GM18867 (cell line): ENCODE data around the gene DDC.

Source experiments
- ATAC-seq: cut with Tn5 transposase; IDR thresholded peaks from one replicate; pipeline ENCODE4 v1.9.1; 2021; ENCODE audit warnings: mild to moderate bottlenecking, moderate library complexity; ENCODE audit not compliant: unreplicated experiment

DDC gene

GRCh38 chr7:50491943-50492342 is 73.3 kb downstream of the DDC start:
- no peak for ATAC-seq

- ATAC-seq, result no peak
Measured at GRCh38 chr7:50491209-50491608, 74.0 kb downstream of the DDC start.

GRCh38 chr7:50488379-50488778 is 76.8 kb downstream of the DDC start:
- ATAC-seq, result no peak

DNA sequence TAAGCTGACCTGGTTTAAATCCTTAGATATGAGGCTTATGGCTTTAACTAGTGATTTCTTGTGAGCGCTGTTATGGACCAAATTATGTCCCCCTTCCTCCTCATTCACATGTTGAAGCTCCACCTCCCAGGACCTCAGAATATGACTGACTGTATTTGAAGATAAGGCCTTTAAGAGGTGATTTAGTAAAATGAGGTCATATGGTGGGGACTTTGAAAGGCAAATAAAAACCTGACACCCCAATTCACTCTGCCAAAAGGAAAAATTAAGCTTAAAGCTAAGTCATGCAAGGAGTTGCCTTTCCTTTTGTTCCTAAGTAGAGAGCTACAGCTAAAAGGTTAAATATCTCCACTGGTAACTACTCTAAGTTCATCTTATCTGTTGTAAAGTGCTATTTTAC is 78.7 kb downstream of the DDC start:
- no peak for ATAC-seq

GRCh38 chr7:50481867-50482266 is 83.3 kb downstream of the DDC start:
- ATAC-seq, result no peak

DNA sequence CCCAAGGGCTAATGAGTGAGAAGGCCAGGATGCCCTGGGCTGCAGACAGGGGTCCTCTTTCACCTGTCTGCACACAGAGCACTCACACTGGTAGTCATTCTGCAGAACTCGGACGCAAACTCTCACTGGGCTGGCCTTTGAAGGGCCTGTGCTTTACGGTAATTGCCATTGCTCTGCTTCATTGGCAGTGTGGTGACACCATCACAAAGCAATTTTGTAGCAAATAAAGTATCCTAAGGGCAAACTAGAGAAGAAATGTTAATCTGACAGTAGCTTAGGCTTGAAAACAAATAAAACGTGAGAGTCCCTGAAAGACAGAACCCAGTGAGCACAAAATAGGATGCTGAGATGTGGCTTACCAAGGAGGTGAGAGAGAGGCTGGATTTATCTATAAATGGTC is 84.4 kb downstream of the DDC start:
- ATAC-seq, result no peak

DNA sequence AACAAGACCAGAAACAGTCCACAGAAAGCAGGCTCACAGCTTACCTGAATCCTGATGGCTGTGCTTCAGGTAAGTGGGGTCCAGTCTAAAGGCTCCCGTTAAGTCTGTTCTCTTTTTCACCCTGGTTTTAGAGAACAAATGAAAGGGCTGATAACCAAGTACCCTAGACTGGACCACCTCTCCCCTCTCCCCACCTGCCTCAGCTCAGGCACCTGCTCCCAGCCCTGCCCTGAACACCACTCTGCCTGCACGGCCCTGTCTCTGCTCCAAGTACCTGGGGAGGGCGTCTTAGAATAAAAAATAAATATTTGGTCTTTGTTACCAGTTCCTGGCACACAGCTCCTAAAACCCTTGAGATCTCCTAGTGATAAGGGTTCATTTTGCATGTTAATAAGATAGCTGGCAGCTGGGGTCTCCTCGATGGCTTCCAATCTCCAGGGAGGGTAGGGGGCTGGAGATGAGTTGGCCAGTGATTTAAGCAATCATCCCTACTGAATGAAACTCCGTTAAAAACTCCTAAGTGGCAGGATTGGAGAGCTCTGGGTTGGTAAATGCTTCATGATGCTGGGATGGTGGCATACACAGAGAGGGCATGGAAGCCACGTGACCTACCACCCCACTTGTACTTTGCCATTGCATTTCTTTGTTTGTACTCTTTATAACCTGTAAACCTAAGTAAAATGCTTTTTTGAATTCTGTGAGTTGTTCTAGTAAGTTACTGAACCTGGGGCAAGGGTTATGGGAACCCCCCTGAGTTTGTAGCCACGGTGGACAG is 85.3 kb downstream of the DDC start:
- no peak for ATAC-seq

GRCh38 chr7:50477640-50478039 is 87.6 kb downstream of the DDC start:
- ATAC-seq, result no peak

- no peak for ATAC-seq
Measured at GRCh38 chr7:50476953-50477625, 88.1 kb downstream of the DDC start.

GRCh38 chr7:50475340-50475739 is 89.9 kb downstream of the DDC start:
- no peak for ATAC-seq

DNA sequence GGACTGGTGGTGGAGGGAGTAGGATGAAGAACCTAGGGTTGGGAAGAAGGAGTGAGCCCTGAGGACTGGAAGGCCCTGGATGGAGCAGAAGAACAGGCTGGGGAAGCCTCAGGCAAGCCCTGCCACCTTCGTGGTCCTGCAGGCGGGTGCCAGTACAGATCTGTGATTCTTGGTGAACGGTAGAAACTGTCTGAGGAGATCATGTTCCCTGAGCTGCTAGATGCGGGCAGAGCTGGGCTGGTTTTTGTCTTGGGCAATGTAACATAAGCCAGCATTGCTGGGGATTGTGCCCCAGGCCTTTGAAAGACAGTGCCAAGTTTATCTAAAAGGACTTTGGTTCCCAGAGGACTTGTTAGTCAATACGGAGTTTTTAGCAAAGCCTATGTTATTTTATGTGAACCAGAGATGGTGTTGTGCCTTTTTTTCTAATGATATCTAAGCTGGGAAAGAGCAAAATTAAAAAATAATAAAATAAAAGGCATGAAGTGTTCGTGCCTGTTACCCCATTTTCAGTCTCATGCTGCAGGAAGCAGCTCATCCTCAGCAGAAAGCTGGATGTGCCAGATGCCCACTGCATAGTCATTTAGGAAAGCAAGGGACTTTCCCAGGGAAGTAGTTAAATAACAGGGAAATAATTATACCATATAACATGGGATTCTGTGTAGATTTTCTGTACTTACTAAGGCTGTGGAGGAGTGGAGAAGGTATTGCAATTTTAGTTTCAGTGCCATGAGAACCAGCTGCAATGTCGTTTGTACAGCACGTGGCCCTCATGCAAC is 90.6 kb downstream of the DDC start:
- no peak for ATAC-seq

DNA sequence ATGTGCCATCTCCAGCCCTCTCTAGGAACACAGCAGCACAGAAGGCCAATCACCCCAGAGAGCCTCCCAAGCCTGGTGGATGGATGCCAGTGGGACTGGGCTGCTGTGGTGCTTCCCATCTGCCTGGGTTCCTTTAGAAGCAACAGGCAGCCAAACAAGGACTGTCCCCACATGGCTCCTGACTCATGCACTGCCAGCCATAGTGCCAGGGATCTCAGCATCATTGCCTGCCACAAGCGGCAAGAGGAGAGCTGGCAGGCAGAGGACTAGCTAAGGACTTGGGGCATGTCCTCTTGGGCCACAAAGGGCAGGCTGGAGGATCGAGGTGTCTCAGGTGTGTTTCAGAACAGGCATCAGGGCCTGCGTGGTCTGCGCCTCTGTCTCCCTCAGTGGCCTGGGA is 91.7 kb downstream of the DDC start:
- ATAC-seq, result no peak

GRCh38 chr7:50472427-50472826 is 92.8 kb downstream of the DDC start:
- no peak for ATAC-seq

GRCh38 chr7:50471970-50472369 is 93.2 kb downstream of the DDC start:
- no peak for ATAC-seq

DNA sequence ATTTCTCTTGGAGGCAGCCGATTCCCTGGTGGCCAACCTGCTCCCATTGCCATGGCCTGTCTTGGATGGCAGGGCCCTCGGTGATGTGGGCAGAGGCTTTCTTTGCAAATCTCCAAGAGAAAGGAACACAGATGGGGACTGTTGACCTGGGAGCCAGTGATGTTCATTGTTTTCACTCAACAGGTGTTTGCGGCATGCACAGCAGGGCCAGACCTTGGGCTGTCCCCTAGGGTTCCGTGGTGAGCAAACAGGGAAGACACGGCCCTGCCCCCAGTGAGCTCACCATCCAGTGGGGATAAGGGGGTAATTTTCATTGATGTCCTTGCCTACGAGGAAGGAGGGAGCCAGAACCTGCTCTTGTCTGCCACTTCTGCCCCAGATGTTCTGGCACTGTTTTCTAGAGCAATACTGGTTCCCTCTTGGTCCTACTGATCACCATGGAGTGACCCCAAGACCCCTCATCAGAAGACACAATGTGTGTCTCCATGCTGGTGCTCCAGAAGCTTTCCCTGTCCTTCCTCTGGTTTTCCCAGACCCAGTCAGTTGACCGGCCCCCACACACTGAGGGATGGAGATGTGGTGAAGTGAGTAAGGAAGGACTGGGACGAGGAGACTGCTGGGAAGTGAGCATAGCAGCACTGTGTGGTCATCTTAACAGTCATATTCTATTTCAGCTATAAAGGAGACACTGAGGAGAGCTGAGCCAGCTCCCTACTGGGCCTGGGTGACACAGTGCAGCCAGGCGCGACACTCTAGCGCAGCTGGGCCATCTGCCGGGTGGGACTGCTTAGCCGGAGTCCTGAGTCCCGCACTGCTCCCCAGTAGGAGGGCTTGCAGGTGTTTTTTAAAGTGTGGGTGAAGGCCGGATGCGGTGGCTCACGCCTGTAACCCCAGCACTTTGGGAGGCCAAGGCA is 94.7 kb downstream of the DDC start:
- no peak for ATAC-seq

DNA sequence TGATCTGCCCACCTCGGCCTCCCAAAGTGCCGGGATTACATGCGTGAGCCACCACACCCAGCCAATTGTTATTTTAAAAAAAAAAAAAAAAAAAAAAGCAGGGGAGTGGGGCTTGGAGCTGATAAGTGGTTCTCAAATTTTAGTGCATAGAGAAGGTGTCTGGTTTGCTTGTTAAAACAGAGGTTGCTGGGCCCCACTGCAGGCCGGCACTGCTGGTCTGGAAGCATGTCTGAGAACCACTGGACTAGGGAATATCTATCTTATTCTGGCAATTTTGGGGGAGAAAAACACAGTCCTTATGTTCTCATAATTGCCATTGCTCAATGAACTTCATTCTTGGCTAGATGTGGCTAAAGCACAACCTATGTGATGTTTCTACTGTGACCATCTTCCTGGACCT is 96.0 kb downstream of the DDC start:
- ATAC-seq, result no peak

GRCh38 chr7:50467817-50468610 is 97.2 kb downstream of the DDC start:
- ATAC-seq, result peak; percentile 88

GRCh38 chr7:50466815-50467585 is 98.2 kb downstream of the DDC start:
- no peak for ATAC-seq

GRCh38 chr7:50463035-50463434 is 102.2 kb downstream of the DDC start:
- ATAC-seq, result no peak
